H1 (cell line): ENCODE results near the gene CACNA1E. TPM values are rescaled to one million over a fixed set of nuclear protein-coding genes. Genes with fewer than 3 reads are reported as not detected.
A peak's percentile ranks its signal among the peaks of the same experiment; 100 is the strongest.

Source experiments
- CTCF ChIA-PET: fragments of 300-600 bp; sonication (Branson Sonifier 250); formaldehyde crosslinking; loops from one replicate; lab custom pipeline; 2021; ENCODE audit not compliant: partially characterized antibody; lab: Charles Lee
- POLR2A ChIA-PET: fragments of 300-600 bp; sonication (Branson Sonifier 250); formaldehyde crosslinking; loops from one replicate; lab custom pipeline; 2021; ENCODE audit warnings: inconsistent platforms; ENCODE audit not compliant: partially characterized antibody; lab: Charles Lee
- DNase-seq, 2 experiments: peaks; one replicate each; pipeline versions ENCODE4 v3.0.0 to v3.0.0-alpha.2; 2010 to 2022; ENCODE audit warnings: low spot score in 2 of 2, low read depth in 1 of 2, mixed read lengths in 1 of 2
- FAIRE-seq: peaks from 2 replicates; lab custom pipeline; 2011; peaks lifted over from hg19 to GRCh38; lab: Jason Lieb, UNC
- H2AFZ ChIP-seq: 2 replicates; pipeline ENCODE4 v1.8.1; 2012; ENCODE audit warnings: low read length, inconsistent platforms
- H2AK5ac ChIP-seq: 2 replicates; pipeline ENCODE4 v1.6.1; 2013; ENCODE audit warnings: low read depth, low read length
- H2BK120ac ChIP-seq: replicated peaks from 2 replicates; pipeline ENCODE3; 2013; ENCODE audit warnings: low read depth, low read length, inconsistent platforms
- H2BK12ac ChIP-seq: 2 replicates; pipeline ENCODE4 v1.6.1; 2013; ENCODE audit warnings: low read depth, low read length
- H2BK15ac ChIP-seq: 2 replicates; pipeline ENCODE4 v1.6.1; 2013; ENCODE audit warnings: low read length
- H2BK20ac ChIP-seq: 2 replicates; pipeline ENCODE4 v1.6.1; 2013; ENCODE audit warnings: low read length
- H2BK5ac ChIP-seq: 2 replicates; pipeline ENCODE4 v1.6.1; 2013; ENCODE audit warnings: low read depth, low read length
- H3K14ac ChIP-seq: 2 replicates; pipeline ENCODE4 v1.6.1; 2013; ENCODE audit warnings: inconsistent platforms; ENCODE audit not compliant: insufficient read length
- H3K18ac ChIP-seq: 2 replicates; pipeline ENCODE4 v1.6.1; 2013; ENCODE audit warnings: low read length; ENCODE audit errors: extremely low read depth
- H3K23ac ChIP-seq: 2 replicates; pipeline ENCODE4 v1.6.1; 2013; ENCODE audit warnings: inconsistent platforms; ENCODE audit not compliant: insufficient read length
- H3K23me2 ChIP-seq: 2 replicates; pipeline ENCODE4 v1.6.1; 2013; ENCODE audit warnings: low read depth, low read length
- H3K27ac ChIP-seq: 2 replicates; pipeline ENCODE4 v1.6.1; 2011; ENCODE audit warnings: low read depth, low read length, inconsistent platforms
- H3K27me3 ChIP-seq, 4 experiments: replicated peaks in 1 of 4; 1 replicate in 1 of 4; 2 replicates in 3 of 4; pipeline versions ENCODE4 v1.6.1 to v1.8.1; 2011 to 2013; ENCODE audit warnings: low read length in 3 of 4, mild to moderate bottlenecking in 3 of 4, inconsistent platforms in 2 of 4, mixed read lengths in 2 of 4, moderate library complexity in 1 of 4; ENCODE audit not compliant: control insufficient read depth in 3 of 4, insufficient read depth in 3 of 4; ENCODE audit errors: extremely low read depth in 1 of 4
- H3K36me3 ChIP-seq, 4 experiments: 2 replicates each; pipeline versions ENCODE4 v1.6.1 to v1.8.1; 2011 to 2013; ENCODE audit warnings: mild to moderate bottlenecking in 4 of 4, low read length in 3 of 4, moderate library complexity in 2 of 4, control low read depth in 1 of 4, inconsistent platforms in 1 of 4; ENCODE audit not compliant: insufficient read depth in 4 of 4, control insufficient read depth in 2 of 4
- H3K4ac ChIP-seq: replicated peaks from 2 replicates; pipeline ENCODE3; 2013; ENCODE audit warnings: low read length, low read depth, mixed read lengths, inconsistent platforms; ENCODE audit not compliant: insufficient read length
- H3K4me1 ChIP-seq, 4 experiments: replicated peaks in 1 of 4; 1 replicate in 1 of 4; 2 replicates in 3 of 4; pipeline versions ENCODE4 v1.6.1 to v1.8.1; 2011 to 2013; ENCODE audit warnings: low read length in 3 of 4, inconsistent platforms in 2 of 4, mixed read lengths in 1 of 4; ENCODE audit not compliant: insufficient read depth in 4 of 4, control insufficient read depth in 3 of 4
- H3K4me2 ChIP-seq, 2 experiments: 2 replicates each; pipeline versions ENCODE4 v1.6.1 to v1.8.1; 2011 to 2013; ENCODE audit warnings: low read depth in 2 of 2, low read length in 2 of 2, control low read depth in 1 of 2, inconsistent platforms in 1 of 2, mild to moderate bottlenecking in 1 of 2; ENCODE audit not compliant: insufficient read depth in 1 of 2
- H3K4me3 ChIP-seq, 4 experiments: fragments of 200-600, 300-600 bp in 1 of 4; sonication (generic), shearing (Covaris generic), sonication (Bioruptor Twin) in 1 of 4; 2 replicates each; pipeline versions ENCODE4 v1.5.1 to v1.8.1; 2011 to 2016; ENCODE audit warnings: low read length in 4 of 4, low read depth in 3 of 4, control low read depth in 2 of 4, inconsistent platforms in 2 of 4, mild to moderate bottlenecking in 2 of 4, mixed read lengths in 1 of 4, moderate library complexity in 1 of 4; ENCODE audit not compliant: insufficient read depth in 2 of 4; ENCODE audit errors: extremely low read depth in 1 of 4
- H3K56ac ChIP-seq: replicated peaks from 2 replicates; pipeline ENCODE3; 2013; ENCODE audit warnings: low read depth, mild to moderate bottlenecking, mixed read lengths, low read length, inconsistent platforms; ENCODE audit not compliant: insufficient read length
- H3K79me1 ChIP-seq: 2 replicates; pipeline ENCODE4 v1.6.1; 2013; ENCODE audit warnings: low read depth, low read length, control low read depth
- H3K79me2 ChIP-seq, 2 experiments: 2 replicates each; pipeline versions ENCODE4 v1.6.1 to v1.8.1; 2012 to 2013; ENCODE audit warnings: low read length in 2 of 2, mild to moderate bottlenecking in 2 of 2, inconsistent platforms in 1 of 2; ENCODE audit not compliant: insufficient read depth in 2 of 2, control insufficient read depth in 1 of 2
- H3K9ac ChIP-seq, 4 experiments: replicated peaks in 1 of 4; 1 replicate in 1 of 4; 2 replicates in 3 of 4; pipeline versions ENCODE4 v1.6.1 to v1.8.1; 2011 to 2013; ENCODE audit warnings: low read depth in 3 of 4, low read length in 3 of 4, control low read depth in 2 of 4, mild to moderate bottlenecking in 2 of 4, moderate library complexity in 2 of 4, inconsistent platforms in 1 of 4; ENCODE audit errors: extremely low read depth in 1 of 4
- H3K9me3 ChIP-seq, 2 experiments: 2 replicates each; pipeline versions ENCODE4 v1.6.1 to v1.8.1; 2012 to 2013; ENCODE audit warnings: mild to moderate bottlenecking in 2 of 2, moderate library complexity in 2 of 2, control low read depth in 1 of 2, inconsistent platforms in 1 of 2, low read depth in 1 of 2, low read length in 1 of 2, mixed read lengths in 1 of 2; ENCODE audit not compliant: insufficient read depth in 2 of 2
- H4K20me1 ChIP-seq, 2 experiments: replicated peaks in 1 of 2; 2 replicates each; pipeline versions ENCODE3 to v1.8.1; 2011 to 2013; ENCODE audit warnings: inconsistent platforms in 2 of 2, low read length in 2 of 2, mild to moderate bottlenecking in 1 of 2; ENCODE audit not compliant: insufficient read depth in 2 of 2, control insufficient read depth in 1 of 2
- H4K5ac ChIP-seq: 2 replicates; pipeline ENCODE4 v1.6.1; 2013; ENCODE audit warnings: low read length, low read depth, mixed read lengths, inconsistent platforms; ENCODE audit not compliant: insufficient read length
- H4K8ac ChIP-seq: 2 replicates; pipeline ENCODE4 v1.8.0; 2013; ENCODE audit warnings: mild to moderate bottlenecking, moderate library complexity, low read length, inconsistent platforms; ENCODE audit not compliant: insufficient read depth; ENCODE audit errors: extremely low read depth
- H4K91ac ChIP-seq: replicated peaks from 2 replicates; pipeline ENCODE3; 2013; ENCODE audit warnings: low read length, mixed read lengths, inconsistent platforms; ENCODE audit not compliant: insufficient read length
- CTCF ChIP-seq, 3 experiments: IDR thresholded peaks; 1 replicate in 2 of 3; 2 replicates in 1 of 3; pipeline versions ENCODE4 v1.5.1 to v1.6.1; 2011; ENCODE audit warnings: low read length in 3 of 3, mild to moderate bottlenecking in 3 of 3, inconsistent platforms in 2 of 3, low read depth in 1 of 3, moderate library complexity in 1 of 3; ENCODE audit not compliant: insufficient read depth in 1 of 3; ENCODE audit errors: control extremely low read depth in 1 of 3
- WGBS, 2 experiments: shearing (Covaris generic) in 1 of 2; methylation state at CpG; one replicate each; pipeline versions ENCODE4 v1.1.6 to v1.1.7; 2013 to 2015; ENCODE audit warnings: low lambda C conversion rate in 2 of 2, mixed read lengths in 2 of 2, inconsistent platforms in 1 of 2, low coverage in 1 of 2, missing lambda C conversion rate in 1 of 2; ENCODE audit not compliant: insufficient replicate concordance in 2 of 2, insufficient coverage in 1 of 2, insufficient read length in 1 of 2; ENCODE audit errors: extremely low coverage in 1 of 2, missing lambda C conversion rate in 1 of 2; 5-methylcytosine and 5-hydroxymethylcytosine counted together
- polyA plus RNA-seq, 7 experiments: library from polyadenylated mRNA; depleted of rRNA in 3 of 7; stranded (reverse) in 5 of 7; unstranded in 2 of 7; fragments of >200 nt in 5 of 7; fragments of 200-250 nt in 2 of 7; gene quantifications; 1 replicate in 5 of 7; 2 replicates in 1 of 7; 4 replicates in 1 of 7; pipeline versions ENCODE4 v1.2.1 to v1.2.3, GENCODE V29; 2011 to 2013; ENCODE audit warnings: missing spikeins in 2 of 7, mixed read lengths in 2 of 7
- total RNA-seq: library from RNA; stranded (reverse); fragmentation: NEBNext Ultra II Directional; extraction: Animal tissue kit (Norgen Biotek cat#: 25700); gene quantifications from 2 replicates; pipeline ENCODE4 v1.2.1, GENCODE V29; 2021

The CACNA1E gene
- total and polyA plus RNA-seq, 2 of the 8 experiments (the other 6 are each of a cell fraction or from before 2014, with no cell fraction given): 0.98 to 1.3 TPM

DNA sequence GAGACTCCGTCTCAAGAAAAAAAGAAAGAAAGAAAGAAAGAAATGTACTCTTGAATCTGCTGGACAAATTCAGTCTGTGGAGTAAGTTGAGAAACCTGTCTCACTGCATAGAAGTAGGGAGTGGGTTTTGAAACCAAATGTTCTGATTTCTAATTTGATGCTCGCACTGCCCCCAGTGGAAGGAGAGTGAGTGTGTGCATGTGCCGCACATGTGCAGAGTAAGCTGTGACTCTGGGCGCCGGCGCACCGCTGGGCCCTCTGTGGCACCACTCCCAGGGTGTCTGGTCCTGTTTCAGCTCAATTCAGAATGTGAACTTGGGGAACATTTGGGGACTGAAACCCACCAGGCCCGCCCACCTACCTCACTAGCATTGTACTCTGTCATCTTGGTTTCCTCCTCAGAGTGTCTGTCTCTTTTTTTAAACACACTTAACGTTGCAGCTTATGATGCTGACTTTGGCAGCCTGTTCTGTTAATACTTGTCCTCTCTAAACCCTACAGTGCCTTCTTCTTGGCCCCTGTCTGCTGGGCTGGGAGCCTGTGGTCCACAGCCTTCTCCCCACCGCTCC, 104.6 kb downstream of the CACNA1E start:
- no peak overlapping the region for H4K91ac ChIP-seq
- H2BK5ac ChIP-seq: no peak overlapping the region
- H2AFZ ChIP-seq: no peak overlapping the region
- H3K27me3 ChIP-seq: no peaks in the 10 kb centered on the region
- H3K79me1 ChIP-seq: no peaks in the 10 kb centered on the region
- no peak overlapping the region for H3K9ac ChIP-seq
- no peak overlapping the region for H3K23ac ChIP-seq
- H3K4me2 ChIP-seq: no peak overlapping the region
- no peak overlapping the region for H3K14ac ChIP-seq
- H2BK20ac ChIP-seq: no peak overlapping the region
- no peak overlapping the region for H2BK120ac ChIP-seq
- no peak overlapping the region for H3K56ac ChIP-seq
- H3K36me3 ChIP-seq: no peaks in the 10 kb centered on the region
- H2BK12ac ChIP-seq: no peak overlapping the region
- no peak overlapping the region for H3K4ac ChIP-seq
- no peaks in the 10 kb centered on the region for H3K23me2 ChIP-seq
- DNase-seq: peak in 1 of 2 experiments; percentile 49
- FAIRE-seq: no peak
- H2AK5ac ChIP-seq: no peak overlapping the region
- no peaks in the 10 kb centered on the region for H3K79me2 ChIP-seq
- H4K20me1 ChIP-seq: no peaks in the 10 kb centered on the region
- no peak overlapping the region for H4K5ac ChIP-seq
- 97% methylated on average over 9 of the region's 10 CpGs; no CpG with 5 or more reads in 1 of the 2 experiments for WGBS, 2 experiments
- no peak overlapping the region for H4K8ac ChIP-seq
- ChIA-PET CTCF (interaction anchor here (0.6 to 2.6 kb wide), 22 partner anchors 12 to 353 kb away, joined by 3 to 11 read pairs (median 4); partner anchors contain the start of gene CACNA1E), POLR2A (interaction anchor here (1.3 kb wide), 1 partner anchor 13 kb away, joined by 4 read pairs; no protein-coding TSS in a partner anchor)
- H3K18ac ChIP-seq: no peak overlapping the region
- no peak overlapping the region for H3K27ac ChIP-seq
- no peak overlapping the region for H2BK15ac ChIP-seq
- H3K4me3 ChIP-seq: no peak overlapping the region
- H3K4me1 ChIP-seq: peaks cover 7 to 24% (median 14%) of the 10 kb centered on the region in 4 experiments; a peak in 6 of 7 replicates
- no peaks in the 10 kb centered on the region for H3K9me3 ChIP-seq
- TF ChIP-seq CTCF (IDR thresholded peaks at IDR 0.05; ENCODE audit: control extremely low read depth in 1 of 3, insufficient read depth in 1 of 3, low read depth in 1 of 3, low read length in 3 of 3): peak; percentile 32 to 56 (median 47)
